GM23338 (cell line): ENCODE measurements around the gene PRSS48. TPM values are rescaled to one million over a fixed set of nuclear protein-coding genes. Genes with fewer than 3 reads are reported as not detected.

Source experiments
- ATAC-seq: fragments of 200-7000 bp; cut with Tn5 transposase; 3 replicates; pipeline ENCODE4 v1.9.1; 2020
- DNase-seq: peaks from one replicate; pipeline ENCODE4 v3.0.0-alpha.2; 2015; ENCODE audit warnings: low spot score
- H2AFZ ChIP-seq: fragments of 200-600 bp; sonication (generic); 2 replicates; pipeline ENCODE4 v1.8.0; 2016; ENCODE audit warnings: antibody characterized with exemption, mild to moderate bottlenecking, moderate library complexity
- H3F3A ChIP-seq: fragments of 200-600 bp; sonication (generic); replicated peaks from 2 replicates; pipeline ENCODE4 v1.8.0; 2017; ENCODE audit warnings: antibody characterized with exemption, mixed run types, low read depth
- H3K27ac ChIP-seq: fragments of 200-600 bp; sonication (generic); 2 replicates; pipeline ENCODE4 v1.6.1; 2016; ENCODE audit warnings: low read depth
- H3K27me3 ChIP-seq: fragments of 200-600 bp; sonication (generic); 2 replicates; pipeline ENCODE4 v1.8.0; 2016; ENCODE audit warnings: mild to moderate bottlenecking, mixed run types, moderate library complexity; ENCODE audit not compliant: insufficient read depth
- H3K36me3 ChIP-seq: fragments of 200-600 bp; sonication (generic); 2 replicates; pipeline ENCODE4 v1.8.0; 2016; ENCODE audit warnings: mild to moderate bottlenecking; ENCODE audit not compliant: insufficient read depth
- H3K4me1 ChIP-seq: fragments of 200-600 bp; sonication (generic); 2 replicates; pipeline ENCODE4 v1.8.0; 2016; ENCODE audit warnings: mild to moderate bottlenecking, moderate library complexity; ENCODE audit not compliant: insufficient read depth
- H3K4me2 ChIP-seq: fragments of 200-600 bp; sonication (generic); 2 replicates; pipeline ENCODE4 v1.7.1; 2017; ENCODE audit warnings: mixed run types
- H3K4me3 ChIP-seq: fragments of 200-600 bp; sonication (generic); 2 replicates; pipeline ENCODE4 v1.6.1; 2016; ENCODE audit warnings: mixed run types
- H3K79me2 ChIP-seq: fragments of 200-600 bp; sonication (generic); replicated peaks from 2 replicates; pipeline ENCODE4 v1.8.0; 2017; ENCODE audit warnings: mild to moderate bottlenecking; ENCODE audit not compliant: insufficient read depth
- H3K9me2 ChIP-seq: fragments of 200-600 bp; sonication (generic); 2 replicates; pipeline ENCODE4 v1.8.0; 2017; ENCODE audit not compliant: insufficient read depth
- H4K20me1 ChIP-seq: fragments of 200-600 bp; sonication (generic); replicated peaks from 2 replicates; pipeline ENCODE4 v1.8.0; 2017; ENCODE audit warnings: mild to moderate bottlenecking; ENCODE audit not compliant: insufficient read depth
- H3K27ac Mint-ChIP-seq: 2 replicates; pipeline ENCODE4 v1.8.0; 2020; ENCODE audit warnings: inconsistent platforms, mild to moderate bottlenecking, moderate library complexity, mixed read lengths
- H3K27me3 Mint-ChIP-seq: 3 replicates; pipeline ENCODE4 v1.8.0; 2022; ENCODE audit warnings: low read depth, mild to moderate bottlenecking, moderate library complexity, mixed read lengths, inconsistent platforms; ENCODE audit not compliant: insufficient read depth, poor library complexity
- H3K36me3 Mint-ChIP-seq: 3 replicates; pipeline ENCODE4 v1.8.0; 2021; ENCODE audit warnings: low read depth, mild to moderate bottlenecking, inconsistent platforms, moderate library complexity, mixed read lengths
- H3K4me1 Mint-ChIP-seq: 3 replicates; pipeline ENCODE4 v1.8.0; 2020; ENCODE audit warnings: mild to moderate bottlenecking, inconsistent platforms, mixed read lengths
- H3K4me3 Mint-ChIP-seq: 3 replicates; pipeline ENCODE4 v1.8.0; 2021; ENCODE audit warnings: moderate library complexity, mild to moderate bottlenecking, inconsistent platforms, mixed read lengths
- H3K9me3 Mint-ChIP-seq: 3 replicates; pipeline ENCODE4 v1.8.0; 2020; ENCODE audit warnings: moderate library complexity, mild to moderate bottlenecking, inconsistent platforms, mixed read lengths
- CREB1 ChIP-seq: fragments of 250-450 bp; sonication (Bioruptor Pico); IDR thresholded peaks from 2 replicates; pipeline ENCODE4 v1.5.0; 2020; ENCODE audit warnings: low read depth, mild to moderate bottlenecking, moderate library complexity
- CTCF ChIP-seq, 2 experiments: fragments of 200-600 bp in 1 of 2; sonication (generic) in 1 of 2; conservative IDR thresholded peaks; 2 replicates each; pipeline versions ENCODE4 v1.5.1 to v1.6.1; 2016 to 2017; ENCODE audit warnings: antibody characterized with exemption in 2 of 2, low read depth in 2 of 2, mild to moderate bottlenecking in 2 of 2, moderate library complexity in 1 of 2
- ETS1 ChIP-seq: IDR thresholded peaks from 2 replicates; pipeline ENCODE4 v1.6.1; 2016; ENCODE audit warnings: antibody characterized with exemption
- EZH2 ChIP-seq: fragments of 200-600 bp; sonication (generic); IDR thresholded peaks from one replicate; pipeline ENCODE4 v1.8.0; 2017; ENCODE audit warnings: antibody characterized with exemption, mild to moderate bottlenecking, low read depth; ENCODE audit not compliant: unreplicated experiment
- EZH2phosphoT487 ChIP-seq: fragments of 200-600 bp; sonication (generic); IDR thresholded peaks from one replicate; pipeline ENCODE4 v1.8.1; 2018; ENCODE audit warnings: antibody characterized with exemption; ENCODE audit not compliant: unreplicated experiment
- JUNB ChIP-seq: IDR thresholded peaks from one replicate; pipeline ENCODE4 v1.6.1; 2016; ENCODE audit warnings: antibody characterized with exemption; ENCODE audit not compliant: unreplicated experiment
- NANOG ChIP-seq: IDR thresholded peaks from 2 replicates; pipeline ENCODE4 v1.6.1; 2016; ENCODE audit warnings: antibody characterized with exemption, borderline replicate concordance
- POLR2AphosphoS5 ChIP-seq: IDR thresholded peaks from 2 replicates; pipeline ENCODE4 v1.6.1; 2016; ENCODE audit warnings: antibody characterized with exemption, low read depth
- REST ChIP-seq: IDR thresholded peaks from one replicate; pipeline ENCODE4 v1.6.1; 2018; ENCODE audit warnings: antibody characterized with exemption; ENCODE audit not compliant: unreplicated experiment
- STAT1 ChIP-seq: IDR thresholded peaks from one replicate; pipeline ENCODE4 v1.6.1; 2016; ENCODE audit warnings: antibody characterized with exemption; ENCODE audit not compliant: unreplicated experiment
- ZNF114 ChIP-seq: fragments of 250-450 bp; sonication (Bioruptor Pico); IDR thresholded peaks from 2 replicates; pipeline ENCODE4 v1.5.0; 2020; ENCODE audit warnings: mild to moderate bottlenecking, moderate library complexity
- ZNF331 ChIP-seq: fragments of 250-450 bp; sonication (Bioruptor Pico); IDR thresholded peaks from 2 replicates; pipeline ENCODE4 v1.5.0; 2020; ENCODE audit warnings: low read depth, mild to moderate bottlenecking, moderate library complexity
- ZNF462 ChIP-seq: fragments of 250-450 bp; sonication (Bioruptor Pico); IDR thresholded peaks from 2 replicates; pipeline ENCODE4 v1.5.0; 2020; ENCODE audit warnings: mild to moderate bottlenecking, moderate library complexity
- polyA plus RNA-seq: library from polyadenylated mRNA; unstranded; fragments of >200 nt; fragmentation: Nextera tagmentation; extraction: Ambion mirVana; gene quantifications from 2 replicates; pipeline ENCODE4 v1.2.1, GENCODE V29; 2016
- total RNA-seq: library from RNA; depleted of rRNA; stranded (reverse); fragments of >200 nt; shearing (Covaris generic); gene quantifications from 2 replicates; pipeline ENCODE4 v1.2.3, GENCODE V29; 2014

PRSS48 gene
- total and polyA plus RNA-seq, 2 experiments from 2014 or later, result 0.36 TPM; not detected in 1

- ATAC-seq (no peak; the same call in 2 of the 3 replicates), DNase-seq (no peak)
- H3K9me2 ChIP-seq, result no peaks in the 10 kb centered on the region
- H3K27ac Mint-ChIP-seq, result peak overlapping the region; percentile 78; the same call in 1 of the 2 replicates
- H3K4me2 ChIP-seq, result 0 out of 2 replicates have a peak overlapping the region, but pooled peaks have one; percentile 52
- no peaks in the 10 kb centered on the region for H3F3A ChIP-seq
- H3K4me1 Mint-ChIP-seq, result peaks cover 24% of the 10 kb centered on the region
- peaks cover 24% of the 10 kb centered on the region for H3K4me1 ChIP-seq
- H3K4me3 ChIP-seq, result no peak overlapping the region
- H3K27ac ChIP-seq, result peak overlapping the region; percentile 82; the same call in 1 of the 2 replicates
- H3K79me2 ChIP-seq, result peaks cover 91% of the 10 kb centered on the region
- H3K36me3 Mint-ChIP-seq, result peaks cover 5% of the 10 kb centered on the region
- TF ChIP-seq NANOG (no peak), POLR2AphosphoS5 (no peak), EZH2 (no peak), JUNB (no peak), ETS1 (no peak), CREB1 (CRISPR knock-in tag) (no peak), STAT1 (no peak), ZNF462 (CRISPR knock-in tag) (no peak), ZNF114 (no peak), EZH2phosphoT487 (no peak), REST (no peak), ZNF331 (no peak), CTCF (conservative IDR thresholded peaks at IDR 0.05; ENCODE audit: low read depth in 2 of 2) (no peak)
- H3K27me3 ChIP-seq, result no peaks in the 10 kb centered on the region
- H3K36me3 ChIP-seq, result no peaks in the 10 kb centered on the region
- H3K4me3 Mint-ChIP-seq, result no peak overlapping the region
- H4K20me1 ChIP-seq, result no peaks in the 10 kb centered on the region
- no peak overlapping the region for H2AFZ ChIP-seq
- peaks cover 2% of the 10 kb centered on the region for H3K27me3 Mint-ChIP-seq
- H3K9me3 Mint-ChIP-seq, result no peaks in the 10 kb centered on the region
Measured at GRCh38 chr4:151296227-151296626, 19.3 kb downstream of the PRSS48 start.
